Activated CD8-positive, alpha-beta memory T cell treated with anti-CD3 and anti-CD28 coated beads, Interleukin-2, amount 50 U/mL, for 24 hours (primary cell): ENCODE measurements around the gene ISY1.
A peak's percentile ranks its signal among the peaks of the same experiment; 100 is the strongest.
"Not testable (repeated sequence)": the region's sequence is repeated elsewhere in the genome, so short reads cannot be mapped to it uniquely, and the experiment has no call there.

Source experiments
- DNase-seq: peaks from one replicate; pipeline ENCODE4 v3.0.0-alpha.2; 2020; ENCODE audit errors: extremely low read depth

ISY1 gene

DNA sequence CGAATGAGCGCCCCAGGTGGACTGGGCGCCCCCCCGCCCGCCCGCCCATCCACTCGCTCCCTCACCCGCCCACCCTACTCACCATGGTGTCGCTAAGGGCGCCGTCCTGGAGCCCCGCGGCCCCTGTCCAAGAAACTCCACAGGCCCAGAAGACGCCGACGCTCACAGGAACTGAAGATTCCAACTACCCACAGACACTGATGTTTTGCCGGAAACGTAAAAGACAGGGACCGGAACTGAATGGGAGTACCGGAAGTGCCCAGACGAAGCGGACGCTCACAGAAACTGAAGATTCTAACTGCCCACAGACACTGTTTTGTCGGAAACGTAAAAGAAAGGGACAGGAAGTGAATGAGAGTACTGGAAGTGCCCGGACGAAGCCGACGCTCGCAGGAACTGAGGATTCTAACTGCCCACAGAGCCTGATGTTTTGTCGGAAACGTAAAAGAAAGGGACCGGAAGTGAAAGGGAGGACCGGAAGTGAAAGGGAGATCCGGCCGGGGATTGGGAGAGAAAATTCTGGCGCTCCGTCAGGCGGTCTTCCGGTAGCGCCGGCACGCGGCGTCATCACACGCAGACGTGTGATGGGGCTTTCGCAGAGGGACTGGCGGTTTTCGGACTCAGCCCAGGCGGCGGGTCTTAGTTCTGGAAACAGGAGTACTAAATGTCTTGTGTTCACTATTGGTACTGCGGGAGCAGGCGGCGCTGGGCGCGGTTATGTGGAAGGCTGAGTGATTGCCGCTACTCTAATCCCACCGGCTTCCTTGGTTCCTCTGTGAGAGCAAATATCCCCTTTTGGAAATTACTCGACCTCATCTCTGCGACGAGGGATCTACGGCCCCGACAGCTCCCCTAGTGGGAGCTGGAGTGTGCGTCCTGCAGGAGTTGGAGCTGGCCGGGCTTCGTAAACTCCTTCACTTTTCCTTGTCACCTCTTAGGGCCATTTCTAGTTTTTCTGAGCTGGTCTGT lies at the start of gene ISY1:
ISY1 (minus strand) TSS at position 173 of the 969 bp plus-strand sequence; CDS start at position 85, 88 bp downstream.
- peak; percentile 70 for DNase-seq

DNA sequence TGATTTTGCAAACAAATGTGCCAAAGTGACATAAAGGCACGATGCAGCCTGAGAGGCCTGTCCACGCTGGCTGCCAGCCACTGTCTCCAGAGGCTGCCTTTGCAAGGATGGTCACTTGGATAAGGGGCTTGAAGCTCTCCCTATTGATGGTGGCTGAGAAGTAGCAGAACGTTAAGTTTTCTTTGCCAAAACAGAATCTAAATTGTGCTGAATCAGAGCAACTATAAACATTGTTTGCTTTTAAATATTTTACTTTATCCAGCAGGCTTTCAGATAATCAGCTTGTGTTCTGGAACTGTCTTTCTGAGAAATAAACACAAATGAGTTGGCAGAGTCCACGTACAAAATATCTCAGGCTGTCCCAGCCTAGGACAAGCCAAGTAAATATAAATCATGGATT lies 46.6 kb upstream of the ISY1 start:
- no peak for DNase-seq

DNA sequence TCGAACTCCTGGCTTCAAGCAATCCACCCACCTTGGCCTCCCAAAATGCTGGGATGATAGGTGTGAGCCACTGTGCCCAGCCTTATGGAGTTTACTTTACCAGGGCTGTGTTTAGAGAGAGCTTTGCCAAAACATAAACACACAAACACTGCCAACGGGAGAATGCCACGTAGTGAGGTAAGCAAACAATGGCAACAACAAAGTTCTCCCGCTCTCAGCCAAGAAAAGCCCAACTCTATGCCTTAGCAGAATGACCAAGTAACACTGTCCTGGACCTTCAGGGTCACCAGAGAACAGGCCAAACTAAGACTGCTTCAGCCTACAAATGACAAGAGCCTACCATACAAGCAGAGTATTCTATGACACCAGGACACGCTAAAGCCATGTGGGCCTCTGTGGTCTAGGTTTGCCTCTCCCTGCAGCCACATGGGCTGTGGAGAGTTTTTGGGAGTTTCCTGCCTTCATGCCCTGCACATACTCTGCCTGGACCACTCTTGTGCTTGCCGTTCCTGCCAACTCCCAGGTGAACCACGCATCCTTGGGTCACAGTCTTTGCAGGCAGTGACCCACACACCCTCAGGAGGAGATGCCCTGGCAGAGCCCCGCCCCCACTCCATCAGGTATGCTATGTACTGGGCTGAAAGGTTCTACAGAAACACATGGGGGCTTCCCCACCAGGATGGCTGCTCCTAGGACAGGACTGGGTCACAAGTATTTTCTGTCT lies 44.4 kb upstream of the ISY1 start:
- no peak for DNase-seq

DNA sequence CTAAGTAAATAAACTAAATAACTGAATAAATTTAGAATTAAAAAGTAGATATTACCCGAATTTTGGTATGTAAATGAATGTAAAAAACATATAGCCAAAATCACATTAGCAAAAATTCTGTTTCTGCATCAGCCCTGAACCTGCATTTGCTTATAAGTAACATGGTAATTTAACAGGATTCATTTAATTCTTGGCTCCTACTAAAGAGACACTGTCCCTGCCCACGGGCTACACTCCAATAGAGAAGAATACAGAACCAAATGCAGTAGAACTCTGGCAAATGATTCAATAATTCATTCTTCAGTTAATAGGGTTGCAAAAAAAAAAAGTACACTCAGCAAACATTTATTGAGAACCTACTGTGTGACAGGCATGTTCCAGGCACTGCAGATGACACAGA lies 43.6 kb upstream of the ISY1 start:
- DNase-seq: no peak

DNA sequence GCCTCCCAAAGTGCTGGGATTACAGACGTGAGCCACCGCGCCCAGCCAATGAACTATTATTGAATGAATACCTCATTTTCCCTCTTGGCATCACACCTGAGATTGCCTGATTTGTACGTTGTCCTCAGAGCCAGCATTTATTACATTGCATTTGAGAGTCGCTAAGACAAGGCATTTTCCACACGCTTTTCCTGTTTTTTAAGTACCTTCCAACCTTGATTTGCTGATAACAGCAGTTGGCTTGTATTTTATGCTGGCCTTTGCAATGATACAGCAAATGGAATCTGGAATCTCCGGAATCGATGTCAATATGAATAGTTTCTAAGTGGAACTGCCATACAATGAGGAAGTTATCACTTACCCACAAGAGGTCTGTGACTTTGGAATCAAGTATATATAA lies 38.5 kb upstream of the ISY1 start:
- DNase-seq: no peak

DNA sequence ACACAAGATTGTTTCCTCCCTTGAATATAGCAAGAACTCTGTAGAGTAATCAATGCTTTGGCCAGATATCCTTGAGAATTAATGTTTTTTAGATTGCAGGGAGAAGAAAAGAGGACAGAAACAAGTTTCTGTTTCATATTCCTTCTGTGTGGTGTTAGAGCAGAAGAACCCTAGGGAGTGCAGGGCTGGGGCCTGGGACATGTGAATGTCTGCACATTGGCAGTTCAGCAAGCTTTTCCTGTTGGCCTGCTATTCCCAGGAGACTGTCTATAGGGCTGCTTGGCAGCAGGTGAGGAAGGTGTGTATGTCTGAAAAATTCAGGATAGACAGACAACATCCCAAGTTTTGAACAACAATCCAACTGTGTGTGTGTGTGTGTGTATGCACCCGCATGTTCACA lies 36.5 kb upstream of the ISY1 start:
- no peak for DNase-seq

DNA sequence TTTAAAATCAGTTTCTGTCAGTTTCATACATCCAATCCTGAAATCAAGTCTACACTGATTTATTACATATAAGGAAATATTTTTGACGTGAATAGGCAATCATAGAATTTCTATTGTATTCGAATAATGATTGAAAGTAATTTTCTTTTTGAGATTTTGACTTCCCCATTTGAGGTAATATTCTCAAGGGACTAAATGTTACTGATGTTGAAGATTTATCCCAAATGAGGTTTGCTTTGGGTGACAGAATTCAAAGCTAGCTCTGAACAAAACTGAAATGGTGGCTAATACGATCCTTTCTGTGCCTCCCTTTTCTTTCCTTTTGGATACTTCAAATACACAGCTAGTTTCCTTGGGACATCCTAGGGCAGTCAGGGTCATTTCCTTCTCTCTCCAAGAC lies 35.7 kb upstream of the ISY1 start:
- no peak for DNase-seq

DNA sequence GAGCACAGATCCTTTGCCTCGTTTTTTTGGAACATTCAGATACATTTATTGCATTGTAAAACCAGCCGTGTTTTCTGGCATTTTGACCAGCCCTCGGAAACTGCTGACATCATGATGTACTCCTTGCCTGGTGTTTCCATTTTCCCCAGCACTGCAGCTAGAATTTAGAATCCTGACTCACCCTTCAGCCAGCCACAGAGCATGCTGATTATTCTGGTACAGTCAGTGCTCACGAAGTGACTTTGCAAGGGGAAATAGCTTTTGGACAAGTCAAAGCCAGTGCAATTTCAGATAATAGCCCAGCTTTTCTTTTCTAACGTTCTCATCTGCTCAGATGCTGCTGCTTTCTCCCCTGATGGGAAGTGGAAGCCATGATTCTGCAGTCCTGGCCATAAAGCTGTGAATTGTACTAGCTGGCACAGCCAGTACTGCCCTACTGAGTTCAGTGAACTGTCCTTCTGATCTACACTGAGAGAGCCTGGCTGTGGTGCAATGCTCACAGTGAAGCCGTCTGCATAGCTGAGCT lies 34.9 kb upstream of the ISY1 start:
- no peak for DNase-seq

DNA sequence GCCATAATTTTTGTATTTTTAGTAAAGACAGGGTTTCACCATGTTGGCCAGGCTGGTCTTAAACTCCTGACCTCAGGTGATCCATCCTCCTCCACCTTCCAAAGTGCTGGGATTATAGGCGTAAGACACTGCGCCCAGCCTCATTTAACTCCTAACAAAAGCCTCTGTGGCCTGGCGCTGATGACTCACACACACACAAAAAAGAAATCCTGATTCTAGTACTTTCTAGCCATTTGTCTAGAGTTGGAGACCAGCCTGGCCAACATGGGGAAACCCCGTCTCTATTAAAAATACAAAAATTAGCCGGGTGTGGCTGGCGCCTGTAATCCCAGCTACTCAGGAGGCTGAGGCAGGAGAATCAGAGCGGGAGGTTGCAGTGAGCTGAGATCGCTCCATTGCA lies 28.9 kb upstream of the ISY1 start:
- not testable (repeated sequence) for DNase-seq

DNA sequence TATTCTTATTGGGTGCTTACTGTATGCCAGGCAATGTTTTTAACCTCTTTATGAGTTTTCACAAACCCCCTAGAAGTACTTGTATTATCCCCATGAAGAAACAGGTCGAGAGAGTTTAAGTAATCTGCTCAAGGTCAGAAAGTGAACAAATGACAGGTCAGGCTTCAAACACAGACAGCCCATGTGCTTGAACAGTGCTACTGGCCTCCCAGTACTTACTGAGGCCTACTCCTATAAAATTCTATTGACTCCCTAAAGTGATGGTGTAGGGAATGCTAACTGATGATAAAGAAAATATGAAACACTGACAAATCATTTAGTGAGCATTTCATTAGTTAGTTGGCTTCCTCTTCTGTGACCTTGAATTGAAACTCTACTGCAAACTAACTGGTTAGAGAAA lies 27.0 kb upstream of the ISY1 start:
- no peak for DNase-seq

DNA sequence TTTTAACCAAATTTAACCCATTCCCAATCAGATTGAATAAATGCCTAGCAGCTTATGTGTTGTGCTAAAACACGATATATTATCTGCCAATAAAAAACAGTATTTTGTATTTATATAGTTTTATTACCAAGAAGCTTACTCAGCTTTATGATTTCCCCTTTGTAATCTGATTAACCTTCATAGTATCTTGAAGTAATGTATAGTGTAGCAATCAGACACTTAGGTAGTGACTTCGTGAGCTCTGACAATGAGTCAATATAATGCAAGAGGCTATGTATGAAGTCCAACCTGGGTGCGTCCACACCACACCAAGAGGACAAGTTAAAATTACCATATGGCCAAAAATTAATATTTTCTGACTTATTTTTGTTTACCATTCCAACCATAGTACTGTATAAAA lies 24.9 kb upstream of the ISY1 start:
- DNase-seq: no peak

DNA sequence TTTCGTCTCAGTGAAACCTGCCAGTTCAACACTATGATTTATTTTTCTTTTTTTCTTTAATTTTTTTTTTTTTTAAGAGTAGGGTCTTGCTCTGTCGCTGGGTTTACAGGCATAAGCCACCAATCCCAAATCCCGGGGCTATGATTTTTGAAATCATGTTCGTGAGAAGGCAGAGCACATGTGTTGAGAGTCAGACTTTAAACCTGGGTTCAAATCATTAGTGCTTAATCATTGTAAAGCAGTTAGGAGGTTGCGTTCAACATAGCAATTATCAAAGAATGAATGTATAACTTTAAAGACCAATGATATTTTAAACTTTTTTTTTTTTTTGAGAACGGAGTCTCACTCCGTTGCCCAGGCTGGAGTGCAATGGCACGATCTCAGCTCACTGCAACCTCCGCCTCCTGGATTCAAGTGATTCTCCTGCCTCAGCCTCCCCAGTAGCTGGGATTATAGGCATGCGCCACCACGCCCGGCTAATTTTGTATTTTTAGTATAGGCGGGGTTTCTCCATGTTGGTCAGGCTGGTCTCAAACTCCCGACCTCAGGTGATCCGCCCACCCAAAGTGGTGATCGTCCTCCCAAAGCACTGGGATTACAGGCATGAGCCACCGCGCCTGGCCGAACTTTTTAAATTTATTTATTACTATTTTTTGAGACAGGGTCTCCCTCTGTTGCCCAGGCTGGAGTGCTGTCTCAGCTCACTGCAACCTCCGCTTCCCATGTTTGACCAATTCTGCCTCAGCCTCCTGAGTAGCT lies 24.1 kb upstream of the ISY1 start:
- DNase-seq: not testable (repeated sequence)

DNA sequence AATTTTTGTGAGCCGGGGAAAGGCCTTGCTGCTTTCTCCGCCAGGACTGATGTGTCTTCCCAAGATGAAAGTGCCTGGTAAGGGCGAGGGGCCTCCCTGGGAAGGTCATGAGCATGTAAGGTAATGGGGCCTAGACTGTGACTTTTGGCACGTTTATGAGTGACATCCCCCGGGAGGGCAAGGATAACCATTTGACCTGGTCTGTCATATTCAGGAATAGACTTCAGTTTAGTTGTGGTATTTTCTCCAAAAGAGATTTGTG lies 23.5 kb upstream of the ISY1 start:
- DNase-seq: no peak

DNA sequence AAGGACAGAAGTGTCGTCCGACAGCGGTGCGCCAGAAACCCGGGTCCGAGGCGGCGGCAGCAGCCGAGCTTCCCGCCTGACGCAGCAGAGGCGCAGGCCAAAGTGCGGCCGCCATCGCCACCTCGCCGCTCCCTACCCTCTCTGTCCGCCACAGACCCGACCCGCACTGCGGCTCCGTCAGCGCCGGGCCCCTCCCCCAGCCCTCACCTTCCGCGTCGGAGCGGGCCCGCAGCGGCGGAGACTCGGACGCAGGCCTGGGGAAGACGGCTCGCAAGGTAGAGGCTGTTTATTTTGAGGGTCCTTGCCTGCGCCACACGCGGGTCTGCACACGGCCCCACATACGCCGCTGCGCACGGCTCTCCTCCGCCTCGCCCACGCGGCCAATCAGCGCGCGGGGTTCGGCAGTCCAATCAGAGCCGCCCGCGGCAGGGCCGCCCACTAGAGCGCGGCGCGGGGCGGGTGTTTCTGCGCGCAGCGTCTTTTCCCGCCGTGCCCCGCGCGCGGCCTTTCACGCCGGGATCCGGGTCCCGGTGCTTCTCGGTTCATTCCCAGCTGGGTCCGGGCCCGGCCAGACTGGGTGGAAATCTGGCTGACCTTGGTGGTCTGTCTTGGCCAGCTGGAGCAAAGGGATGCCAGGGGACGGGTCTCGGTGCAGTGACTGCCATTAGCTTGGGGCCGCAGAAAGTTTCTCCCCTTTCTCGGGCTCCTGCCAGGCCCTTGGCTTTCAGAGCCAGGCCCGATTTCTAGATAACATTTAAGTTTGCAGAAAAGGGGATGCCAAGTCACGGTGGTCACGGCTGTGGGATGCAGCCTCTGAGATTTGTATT lies 22.9 kb upstream of the ISY1 start, which contains the start of gene CNBP:
CNBP (minus strand) TSS at position 328 of the 827 bp plus-strand sequence. CDS start 12,139 bp downstream, outside the sequence.
- DNase-seq: peak; percentile 68

DNA sequence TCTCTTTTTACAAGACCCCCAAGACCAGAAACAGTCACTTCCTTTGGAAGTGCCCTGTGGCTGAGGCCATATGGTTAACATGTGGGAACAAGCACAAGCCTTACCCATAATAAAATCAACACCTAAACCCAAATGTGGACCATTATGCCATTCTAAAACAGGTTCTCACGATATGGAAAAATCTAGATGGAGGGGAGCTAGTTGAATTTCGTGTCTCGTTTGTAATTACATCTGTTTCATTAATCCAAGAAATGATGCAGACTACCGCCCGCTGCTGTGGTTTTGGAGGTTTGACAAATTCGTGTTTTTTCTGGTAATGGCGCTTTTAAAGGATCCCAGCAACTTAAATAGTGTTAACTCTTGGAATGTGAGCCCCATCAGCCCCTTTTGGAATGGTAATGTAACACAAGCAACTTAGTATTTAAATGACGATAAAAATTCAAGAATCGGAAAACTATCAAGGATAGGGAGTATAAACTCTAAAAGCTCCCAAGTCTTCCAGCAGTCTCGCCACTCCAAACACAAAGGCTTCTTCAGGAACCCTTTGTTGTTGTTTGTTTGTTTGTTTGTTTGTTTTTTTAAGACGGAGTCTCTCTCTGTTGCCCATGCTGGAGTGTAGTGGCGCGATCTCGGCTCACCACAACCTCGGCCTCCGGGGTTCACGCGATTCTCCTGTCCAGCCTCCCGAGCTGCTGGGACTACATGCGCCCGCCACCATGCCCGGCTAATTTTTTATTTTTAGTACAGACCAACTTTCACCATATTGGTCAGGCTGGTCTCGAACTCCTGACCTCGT lies 21.7 kb upstream of the ISY1 start:
- no peak for DNase-seq

DNA sequence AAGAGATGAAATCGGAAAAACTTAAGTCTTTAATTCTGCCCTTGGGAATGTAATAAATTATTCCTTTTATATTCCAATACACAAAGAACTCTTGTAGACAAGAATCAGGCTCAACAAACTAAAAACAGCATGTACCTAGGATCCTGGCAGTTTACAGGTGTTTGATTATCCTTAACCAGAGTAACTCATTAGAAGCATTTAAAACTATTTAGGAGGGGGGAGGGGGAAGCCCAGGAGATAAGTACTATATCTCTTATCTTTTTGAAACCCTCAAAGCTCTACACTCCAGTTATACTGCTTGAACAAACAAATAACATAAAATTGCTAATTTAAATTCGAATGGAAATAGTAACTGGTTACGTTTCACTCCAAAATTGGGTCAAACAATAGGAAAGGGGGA lies 21.0 kb upstream of the ISY1 start:
- no peak for DNase-seq

DNA sequence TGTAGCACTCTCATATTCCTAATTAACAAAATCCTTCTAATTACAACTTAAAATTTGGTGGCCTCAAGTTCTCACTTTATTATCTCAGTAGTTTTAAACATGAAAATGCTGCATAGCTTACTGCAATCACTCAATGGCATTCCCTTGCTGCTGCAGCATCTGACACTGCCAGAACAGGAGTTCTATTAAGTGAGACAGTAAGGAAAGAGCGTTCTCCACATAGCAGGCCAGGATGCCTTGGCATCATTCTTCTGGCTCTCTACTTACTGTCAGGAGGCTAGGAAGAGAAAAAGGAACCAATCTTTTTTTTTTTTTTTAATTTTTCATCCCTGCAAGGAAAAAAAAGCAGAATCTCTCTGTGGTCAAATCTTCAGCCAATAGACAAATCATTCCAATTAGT lies 19.6 kb upstream of the ISY1 start:
- DNase-seq: no peak

DNA sequence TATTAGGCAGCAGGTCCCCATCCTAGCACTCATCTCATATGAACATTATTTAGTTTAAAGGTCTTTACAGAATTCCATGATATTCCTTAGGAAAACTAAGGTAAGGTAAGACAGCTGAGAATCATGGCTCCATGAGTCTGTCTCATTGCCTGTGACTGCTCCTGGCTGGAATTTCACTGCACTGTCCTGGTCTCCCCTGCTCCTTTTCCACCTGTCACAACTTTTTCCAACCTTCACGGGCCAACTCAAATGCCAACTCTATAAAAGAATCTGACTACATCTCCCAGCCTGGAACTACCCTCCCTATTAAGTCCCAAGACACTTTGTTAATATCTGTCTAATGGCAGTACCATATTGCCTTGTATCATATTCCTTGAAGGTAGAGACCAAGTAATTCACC lies 15.2 kb upstream of the ISY1 start:
- DNase-seq: no peak

DNA sequence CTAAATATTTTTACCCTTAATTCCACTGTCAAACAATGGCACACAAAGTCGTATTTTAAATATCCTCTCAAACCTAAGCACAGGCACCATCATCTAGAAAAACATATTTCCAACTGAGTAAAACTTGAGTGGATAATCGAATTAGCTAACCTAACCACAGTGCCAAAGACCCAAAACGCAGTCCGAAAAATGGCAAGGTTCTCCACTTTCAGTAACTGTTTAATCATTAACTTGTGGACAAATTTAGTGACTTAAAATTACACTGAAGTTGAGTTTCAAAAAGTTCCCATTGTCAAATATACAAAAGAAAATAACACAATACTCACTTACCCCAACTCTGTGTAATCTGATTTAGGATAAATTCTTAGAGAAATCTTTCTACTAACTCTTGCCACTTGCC lies 12.9 kb upstream of the ISY1 start:
- DNase-seq: no peak

DNA sequence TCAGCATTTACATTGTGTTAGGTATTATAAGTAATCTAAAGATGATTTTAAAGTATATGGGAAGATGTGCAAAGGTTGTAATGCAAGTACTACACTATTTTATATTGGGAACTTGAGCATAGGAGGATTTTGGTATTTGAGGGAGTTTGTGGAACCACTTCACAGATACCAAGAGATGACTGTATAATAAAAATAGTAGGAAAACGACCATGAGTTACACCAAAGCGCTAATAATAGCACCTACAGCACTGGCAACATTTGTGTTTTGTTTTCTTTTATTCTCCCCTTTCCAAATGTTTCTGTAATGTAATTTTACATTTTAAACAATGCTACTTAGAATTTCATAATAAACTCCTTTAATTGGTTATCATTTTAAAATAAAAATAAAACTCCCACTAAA lies 12.3 kb upstream of the ISY1 start:
- DNase-seq: no peak
